ENCODE results near the gene ELF4. TPM values are rescaled to one million over a fixed set of nuclear protein-coding genes. Genes with fewer than 3 reads are reported as not detected.
A peak's percentile ranks its signal among the peaks of the same experiment; 100 is the strongest.

Gene ELF4
- total and polyA plus RNA-seq, 9 of the 15 experiments (the other 6 are each of a cell fraction or from before 2014, with no cell fraction given) = 5.9 to 55.8 (median 25.2) TPM

- Histone ChIP-seq H2AFZ (ENCODE audit: low read depth, low read length) (no peak overlapping the region), H3K9ac (ENCODE audit: insufficient read depth in 1 of 2, low read depth in 2 of 2, low read length in 2 of 2) (peak overlapping the region; percentile 43 to 87; a peak in 3 of 4 replicates), H3K27ac (ENCODE audit: extremely low read depth, low read depth, low read length) (peak overlapping the region; percentile 78), H3K4me1 (replicated peaks in 1 of 2; ENCODE audit: control insufficient read depth in 2 of 2, insufficient read depth in 2 of 2, low read length in 2 of 2) (peaks cover 61 to 62% of the 10 kb centered on the region in 2 experiments), H3K4me2 (ENCODE audit: insufficient read depth, low read length) (peak overlapping the region; percentile 72), H3K9me3 (replicated peaks; ENCODE audit: control insufficient read depth, insufficient read depth, low read depth, low read length) (no peaks in the 10 kb centered on the region), H4K20me1 (replicated peaks; ENCODE audit: control insufficient read depth, insufficient read depth, low read length) (0 out of 2 replicates have a peak, but pooled peaks cover 4% of the 10 kb centered on the region), H3K9me1 (ENCODE audit: control insufficient read depth, insufficient read depth, low read length) (peaks cover 8% of the 10 kb centered on the region), H3K79me2 (ENCODE audit: control insufficient read depth, insufficient read depth, low read length) (peaks cover 64% of the 10 kb centered on the region), H3K4me3 (no peak overlapping the region; the same call in 1 of the 2 replicates), H3K27me3 (ENCODE audit: control insufficient read depth in 2 of 2, insufficient read depth in 2 of 2, low read length in 2 of 2) (no peaks in the 10 kb centered on the region), H3K36me3 (ENCODE audit: control insufficient read depth, insufficient read depth, low read length) (peaks cover 66% of the 10 kb centered on the region; the same call in 2 of the 3 replicates)
- CTCF ChIA-PET (ENCODE audit: low intra/inter-chr PET ratio) = no interaction called here
- in situ Hi-C loops (cut with MboI) = no loop called here
- ATAC-seq (peak; percentile 75), FAIRE-seq (peak; percentile 78), DNase-seq (ENCODE audit: extremely low read depth in 1 of 4, low spot score in 3 of 4) (peak; percentile 46 to 86 (median 63))
- BruUV-seq (replicated peaks) = no TSS peak
- POLR2A ChIA-PET = interaction anchor here (0.7 to 1.1 kb wide), 2 partner anchors 98 to 184 kb away, joined by 3 to 6 read pairs; no protein-coding TSS in a partner anchor
- 0% methylated on average over 18 of the region's 28 CpGs for WGBS (ENCODE audit: insufficient coverage, low coverage, missing lambda C conversion rate)
- intact Hi-C loops (cut with micrococcal nuclease) = loop anchor here (5.0 kb wide), 1 partner anchor 90 kb away; the partner anchor contains the start of gene RAB33A
- TF ChIP-seq ELF1 (tag; IDR thresholded peaks at IDR 0.05) = peak; percentile 61; the same call in 1 of the 2 replicates
- TF ChIP-seq POU5F1 (IDR thresholded peaks at IDR 0.05; ENCODE audit: borderline replicate concordance, low read depth, low read length, partially characterized antibody) = no peak
- no peak for TF ChIP-seq RUNX1 (IDR thresholded peaks at IDR 0.05; ENCODE audit: low read depth)
- no peak for TF ChIP-seq NFXL1 (CRISPR knock-in tag; IDR thresholded peaks at IDR 0.05)
- peak; percentile 60; the same call in 1 of the 2 replicates for TF ChIP-seq POLR2G (IDR thresholded peaks at IDR 0.05; ENCODE audit: low read depth, low read length)
- no peak for TF ChIP-seq HDGF (IDR thresholded peaks at IDR 0.05)
- TF ChIP-seq, protein P1, sequence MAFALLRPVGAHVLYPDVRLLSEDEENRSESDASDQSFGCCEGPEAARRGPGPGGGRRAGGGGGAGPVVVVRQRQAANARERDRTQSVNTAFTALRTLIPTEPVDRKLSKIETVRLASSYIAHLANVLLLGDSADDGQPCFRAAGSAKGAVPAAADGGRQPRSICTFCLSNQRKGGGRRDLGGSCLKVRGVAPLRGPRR (CRISPR knock-in tag; IDR thresholded peaks at IDR 0.05) = no peak
- TF ChIP-seq, protein P2, sequence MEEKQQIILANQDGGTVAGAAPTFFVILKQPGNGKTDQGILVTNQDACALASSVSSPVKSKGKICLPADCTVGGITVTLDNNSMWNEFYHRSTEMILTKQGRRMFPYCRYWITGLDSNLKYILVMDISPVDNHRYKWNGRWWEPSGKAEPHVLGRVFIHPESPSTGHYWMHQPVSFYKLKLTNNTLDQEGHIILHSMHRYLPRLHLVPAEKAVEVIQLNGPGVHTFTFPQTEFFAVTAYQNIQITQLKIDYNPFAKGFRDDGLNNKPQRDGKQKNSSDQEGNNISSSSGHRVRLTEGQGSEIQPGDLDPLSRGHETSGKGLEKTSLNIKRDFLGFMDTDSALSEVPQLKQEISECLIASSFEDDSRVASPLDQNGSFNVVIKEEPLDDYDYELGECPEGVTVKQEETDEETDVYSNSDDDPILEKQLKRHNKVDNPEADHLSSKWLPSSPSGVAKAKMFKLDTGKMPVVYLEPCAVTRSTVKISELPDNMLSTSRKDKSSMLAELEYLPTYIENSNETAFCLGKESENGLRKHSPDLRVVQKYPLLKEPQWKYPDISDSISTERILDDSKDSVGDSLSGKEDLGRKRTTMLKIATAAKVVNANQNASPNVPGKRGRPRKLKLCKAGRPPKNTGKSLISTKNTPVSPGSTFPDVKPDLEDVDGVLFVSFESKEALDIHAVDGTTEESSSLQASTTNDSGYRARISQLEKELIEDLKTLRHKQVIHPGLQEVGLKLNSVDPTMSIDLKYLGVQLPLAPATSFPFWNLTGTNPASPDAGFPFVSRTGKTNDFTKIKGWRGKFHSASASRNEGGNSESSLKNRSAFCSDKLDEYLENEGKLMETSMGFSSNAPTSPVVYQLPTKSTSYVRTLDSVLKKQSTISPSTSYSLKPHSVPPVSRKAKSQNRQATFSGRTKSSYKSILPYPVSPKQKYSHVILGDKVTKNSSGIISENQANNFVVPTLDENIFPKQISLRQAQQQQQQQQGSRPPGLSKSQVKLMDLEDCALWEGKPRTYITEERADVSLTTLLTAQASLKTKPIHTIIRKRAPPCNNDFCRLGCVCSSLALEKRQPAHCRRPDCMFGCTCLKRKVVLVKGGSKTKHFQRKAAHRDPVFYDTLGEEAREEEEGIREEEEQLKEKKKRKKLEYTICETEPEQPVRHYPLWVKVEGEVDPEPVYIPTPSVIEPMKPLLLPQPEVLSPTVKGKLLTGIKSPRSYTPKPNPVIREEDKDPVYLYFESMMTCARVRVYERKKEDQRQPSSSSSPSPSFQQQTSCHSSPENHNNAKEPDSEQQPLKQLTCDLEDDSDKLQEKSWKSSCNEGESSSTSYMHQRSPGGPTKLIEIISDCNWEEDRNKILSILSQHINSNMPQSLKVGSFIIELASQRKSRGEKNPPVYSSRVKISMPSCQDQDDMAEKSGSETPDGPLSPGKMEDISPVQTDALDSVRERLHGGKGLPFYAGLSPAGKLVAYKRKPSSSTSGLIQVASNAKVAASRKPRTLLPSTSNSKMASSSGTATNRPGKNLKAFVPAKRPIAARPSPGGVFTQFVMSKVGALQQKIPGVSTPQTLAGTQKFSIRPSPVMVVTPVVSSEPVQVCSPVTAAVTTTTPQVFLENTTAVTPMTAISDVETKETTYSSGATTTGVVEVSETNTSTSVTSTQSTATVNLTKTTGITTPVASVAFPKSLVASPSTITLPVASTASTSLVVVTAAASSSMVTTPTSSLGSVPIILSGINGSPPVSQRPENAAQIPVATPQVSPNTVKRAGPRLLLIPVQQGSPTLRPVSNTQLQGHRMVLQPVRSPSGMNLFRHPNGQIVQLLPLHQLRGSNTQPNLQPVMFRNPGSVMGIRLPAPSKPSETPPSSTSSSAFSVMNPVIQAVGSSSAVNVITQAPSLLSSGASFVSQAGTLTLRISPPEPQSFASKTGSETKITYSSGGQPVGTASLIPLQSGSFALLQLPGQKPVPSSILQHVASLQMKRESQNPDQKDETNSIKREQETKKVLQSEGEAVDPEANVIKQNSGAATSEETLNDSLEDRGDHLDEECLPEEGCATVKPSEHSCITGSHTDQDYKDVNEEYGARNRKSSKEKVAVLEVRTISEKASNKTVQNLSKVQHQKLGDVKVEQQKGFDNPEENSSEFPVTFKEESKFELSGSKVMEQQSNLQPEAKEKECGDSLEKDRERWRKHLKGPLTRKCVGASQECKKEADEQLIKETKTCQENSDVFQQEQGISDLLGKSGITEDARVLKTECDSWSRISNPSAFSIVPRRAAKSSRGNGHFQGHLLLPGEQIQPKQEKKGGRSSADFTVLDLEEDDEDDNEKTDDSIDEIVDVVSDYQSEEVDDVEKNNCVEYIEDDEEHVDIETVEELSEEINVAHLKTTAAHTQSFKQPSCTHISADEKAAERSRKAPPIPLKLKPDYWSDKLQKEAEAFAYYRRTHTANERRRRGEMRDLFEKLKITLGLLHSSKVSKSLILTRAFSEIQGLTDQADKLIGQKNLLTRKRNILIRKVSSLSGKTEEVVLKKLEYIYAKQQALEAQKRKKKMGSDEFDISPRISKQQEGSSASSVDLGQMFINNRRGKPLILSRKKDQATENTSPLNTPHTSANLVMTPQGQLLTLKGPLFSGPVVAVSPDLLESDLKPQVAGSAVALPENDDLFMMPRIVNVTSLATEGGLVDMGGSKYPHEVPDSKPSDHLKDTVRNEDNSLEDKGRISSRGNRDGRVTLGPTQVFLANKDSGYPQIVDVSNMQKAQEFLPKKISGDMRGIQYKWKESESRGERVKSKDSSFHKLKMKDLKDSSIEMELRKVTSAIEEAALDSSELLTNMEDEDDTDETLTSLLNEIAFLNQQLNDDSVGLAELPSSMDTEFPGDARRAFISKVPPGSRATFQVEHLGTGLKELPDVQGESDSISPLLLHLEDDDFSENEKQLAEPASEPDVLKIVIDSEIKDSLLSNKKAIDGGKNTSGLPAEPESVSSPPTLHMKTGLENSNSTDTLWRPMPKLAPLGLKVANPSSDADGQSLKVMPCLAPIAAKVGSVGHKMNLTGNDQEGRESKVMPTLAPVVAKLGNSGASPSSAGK (IDR thresholded peaks at IDR 0.05) = peak; percentile 77
- TF ChIP-seq TAF7 (tag; IDR thresholded peaks at IDR 0.05) = no peak
These were observed 27.8 kb downstream of the ELF4 start for GRCh38 chrX:130082244-130083106.

Measured in K562 (cell line).